ENCODE data around the gene ERCC6L2. TPM values are rescaled to one million over a fixed set of nuclear protein-coding genes. Genes with fewer than 3 reads are reported as not detected.

ERCC6L2 gene, protein sequence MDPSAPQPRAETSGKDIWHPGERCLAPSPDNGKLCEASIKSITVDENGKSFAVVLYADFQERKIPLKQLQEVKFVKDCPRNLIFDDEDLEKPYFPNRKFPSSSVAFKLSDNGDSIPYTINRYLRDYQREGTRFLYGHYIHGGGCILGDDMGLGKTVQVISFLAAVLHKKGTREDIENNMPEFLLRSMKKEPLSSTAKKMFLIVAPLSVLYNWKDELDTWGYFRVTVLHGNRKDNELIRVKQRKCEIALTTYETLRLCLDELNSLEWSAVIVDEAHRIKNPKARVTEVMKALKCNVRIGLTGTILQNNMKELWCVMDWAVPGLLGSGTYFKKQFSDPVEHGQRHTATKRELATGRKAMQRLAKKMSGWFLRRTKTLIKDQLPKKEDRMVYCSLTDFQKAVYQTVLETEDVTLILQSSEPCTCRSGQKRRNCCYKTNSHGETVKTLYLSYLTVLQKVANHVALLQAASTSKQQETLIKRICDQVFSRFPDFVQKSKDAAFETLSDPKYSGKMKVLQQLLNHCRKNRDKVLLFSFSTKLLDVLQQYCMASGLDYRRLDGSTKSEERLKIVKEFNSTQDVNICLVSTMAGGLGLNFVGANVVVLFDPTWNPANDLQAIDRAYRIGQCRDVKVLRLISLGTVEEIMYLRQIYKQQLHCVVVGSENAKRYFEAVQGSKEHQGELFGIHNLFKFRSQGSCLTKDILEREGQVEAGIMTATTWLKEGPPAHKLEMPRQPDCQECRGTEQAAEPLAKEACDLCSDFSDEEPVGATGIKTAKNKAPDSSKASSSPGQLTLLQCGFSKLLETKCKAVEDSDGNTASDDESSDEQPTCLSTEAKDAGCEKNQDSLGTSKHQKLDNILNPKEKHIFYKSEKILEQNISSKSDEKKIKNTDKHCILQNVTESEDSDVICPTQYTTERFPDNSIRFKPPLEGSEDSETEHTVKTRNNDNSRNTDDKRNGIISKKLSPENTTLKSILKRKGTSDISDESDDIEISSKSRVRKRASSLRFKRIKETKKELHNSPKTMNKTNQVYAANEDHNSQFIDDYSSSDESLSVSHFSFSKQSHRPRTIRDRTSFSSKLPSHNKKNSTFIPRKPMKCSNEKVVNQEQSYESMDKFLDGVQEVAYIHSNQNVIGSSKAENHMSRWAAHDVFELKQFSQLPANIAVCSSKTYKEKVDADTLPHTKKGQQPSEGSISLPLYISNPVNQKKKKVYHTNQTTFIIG (N-terminal part only)
- total RNA-seq: 189 TPM

DNA sequence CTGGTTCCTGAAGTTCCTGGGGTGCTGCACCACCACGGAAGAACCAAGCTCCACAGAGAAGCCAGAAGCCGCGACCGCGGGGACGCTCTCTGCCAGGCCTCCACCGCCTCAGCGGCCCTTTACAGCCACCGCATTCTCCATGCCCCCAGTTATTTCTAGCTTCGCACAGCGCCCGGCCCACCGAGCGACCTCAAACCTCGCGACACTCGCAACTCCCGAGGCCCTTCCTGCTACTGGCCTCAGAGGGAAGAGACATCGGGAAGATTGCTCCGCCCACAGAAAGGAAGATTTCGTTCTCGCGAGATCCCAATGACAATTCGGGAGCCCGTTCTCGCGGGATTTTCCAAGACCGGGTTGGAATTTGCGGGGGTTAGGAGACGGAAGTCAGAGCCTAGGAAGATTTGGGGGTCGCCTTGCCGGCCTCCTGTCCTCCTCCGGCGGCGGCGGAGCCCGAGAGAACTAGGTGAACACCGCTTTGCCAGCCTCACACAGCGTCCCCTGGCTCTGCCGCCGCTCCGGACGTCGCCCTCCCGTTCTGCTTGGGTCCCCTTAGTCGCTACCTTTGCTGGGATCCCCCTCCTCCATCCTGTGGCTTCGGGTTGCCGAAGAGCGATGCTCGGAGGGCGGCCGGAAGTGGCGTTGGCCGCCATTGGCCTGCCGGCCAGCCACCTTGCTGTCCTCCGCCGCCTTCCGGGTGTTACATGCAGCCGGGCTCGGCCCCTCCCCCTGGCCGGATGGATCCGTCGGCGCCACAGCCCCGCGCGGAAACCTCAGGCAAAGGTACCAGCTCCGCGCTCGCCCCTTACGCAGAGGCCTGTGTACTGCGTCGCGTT lies at the start of gene ERCC6L2:
TSS of gene ERCC6L2 (plus strand) at position 387 of the 833 bp plus-strand sequence. CDS start at position 735, 348 bp downstream.

All from camera-type eye (tissue), 1 donor.